NOMO-1 treated with DMSO at 0.1 percent for 48 hours (cell line): ENCODE data around the gene HES4.

ENCODE experiments used
- DNase-seq: peaks from one replicate; lab custom pipeline; 2025; ENCODE audit not compliant: unreplicated experiment; lab: John Stamatoyannopoulos, UW

HES4 gene

GRCh38 chr1:999725-1000356 lies at the start of gene HES4:
Gene HES4, minus strand, starts transcription at chr1:1000097. Its CDS starts 124 bp downstream, at chr1:999973.
- peak; percentile 61 for DNase-seq

DNA sequence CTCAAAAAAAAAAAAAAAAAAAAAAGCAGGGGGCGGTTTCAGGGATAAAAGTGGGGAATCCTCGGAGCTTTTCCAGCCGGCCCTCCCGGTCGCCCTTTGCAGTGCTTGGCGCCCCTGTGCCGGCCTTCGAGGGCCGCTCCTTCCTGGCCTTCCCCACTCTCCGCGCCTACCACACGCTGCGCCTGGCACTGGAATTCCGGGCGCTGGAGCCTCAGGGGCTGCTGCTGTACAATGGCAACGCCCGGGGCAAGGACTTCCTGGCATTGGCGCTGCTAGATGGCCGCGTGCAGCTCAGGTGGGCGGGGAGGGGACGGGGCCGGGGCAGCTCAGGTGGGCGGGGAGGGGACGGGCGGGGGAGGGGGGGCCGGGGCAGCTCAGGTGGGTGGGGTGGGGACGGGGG lies 48.9 kb upstream of the HES4 start:
- no peak for DNase-seq

- no peak for DNase-seq
Observed at GRCh38 chr1:1047963-1048362, 48.1 kb upstream of the HES4 start.

DNA sequence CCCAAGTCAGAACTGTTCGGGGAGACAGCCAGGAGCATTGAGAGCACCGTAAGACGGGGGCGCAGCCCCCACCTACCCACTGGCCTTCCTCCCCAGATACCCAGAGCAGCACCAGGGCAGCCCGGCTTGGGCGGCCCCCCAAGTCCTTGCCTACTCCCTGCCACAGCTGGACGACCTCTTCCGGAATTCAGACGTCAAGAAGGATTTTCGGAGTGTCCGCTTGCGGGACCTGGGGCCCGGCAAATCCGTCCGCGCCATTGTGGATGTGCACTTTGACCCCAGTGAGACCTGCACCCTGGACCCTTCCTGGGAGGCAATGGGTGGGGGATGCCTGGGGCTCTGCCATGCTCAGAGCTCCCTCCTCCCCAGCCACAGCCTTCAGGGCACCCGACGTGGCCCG lies 47.5 kb upstream of the HES4 start:
- no peak for DNase-seq

GRCh38 chr1:1046767-1047166 lies 46.9 kb upstream of the HES4 start:
- DNase-seq = no peak

- DNase-seq = no peak
Observed at GRCh38 chr1:1046243-1046642, 46.3 kb upstream of the HES4 start.

DNA sequence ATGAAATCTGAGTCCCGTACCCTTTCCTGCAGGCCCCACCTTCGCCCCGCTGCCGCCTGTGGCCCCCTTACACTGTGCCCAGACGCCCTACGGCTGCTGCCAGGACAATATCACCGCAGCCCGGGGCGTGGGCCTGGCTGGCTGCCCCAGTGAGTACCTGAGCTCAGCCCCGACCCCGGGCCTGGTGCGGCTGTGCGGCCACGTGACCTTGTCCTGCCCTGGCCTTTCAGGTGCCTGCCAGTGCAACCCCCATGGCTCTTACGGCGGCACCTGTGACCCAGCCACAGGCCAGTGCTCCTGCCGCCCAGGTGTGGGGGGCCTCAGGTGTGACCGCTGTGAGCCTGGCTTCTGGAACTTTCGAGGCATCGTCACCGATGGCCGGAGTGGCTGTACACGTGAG lies 45.2 kb upstream of the HES4 start:
- no peak for DNase-seq

DNA sequence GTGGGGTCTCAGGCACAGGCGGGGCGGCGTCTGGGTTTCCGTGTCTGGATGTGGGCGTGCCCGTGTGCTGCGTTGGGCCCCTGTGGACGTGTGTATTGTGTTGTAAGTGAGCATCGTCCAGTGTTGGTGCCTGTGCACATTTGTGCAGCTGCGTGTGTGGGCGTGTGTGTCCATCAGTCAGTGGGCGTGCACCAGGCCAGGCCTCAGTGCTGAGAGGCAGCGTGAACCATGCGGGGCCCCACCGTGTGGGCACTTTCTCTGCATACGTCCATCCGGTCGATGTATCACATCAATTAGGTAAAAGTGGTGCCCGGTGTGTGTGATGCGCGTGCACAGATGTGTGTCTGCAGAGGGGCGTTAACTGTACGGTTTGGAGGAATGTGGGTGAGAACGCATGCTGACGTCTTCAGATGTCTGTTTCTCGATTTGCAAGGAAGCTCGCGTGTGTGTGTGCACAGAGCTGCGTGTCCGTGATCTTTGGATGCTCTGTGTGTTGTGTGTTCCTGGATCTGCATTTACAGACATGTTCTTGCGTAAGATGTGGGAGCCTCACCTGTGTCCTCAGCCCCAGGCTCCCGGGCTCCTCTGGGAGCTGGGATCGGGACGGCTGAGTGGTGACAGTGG lies 44.7 kb upstream of the HES4 start:
- DNase-seq = no peak

DNA sequence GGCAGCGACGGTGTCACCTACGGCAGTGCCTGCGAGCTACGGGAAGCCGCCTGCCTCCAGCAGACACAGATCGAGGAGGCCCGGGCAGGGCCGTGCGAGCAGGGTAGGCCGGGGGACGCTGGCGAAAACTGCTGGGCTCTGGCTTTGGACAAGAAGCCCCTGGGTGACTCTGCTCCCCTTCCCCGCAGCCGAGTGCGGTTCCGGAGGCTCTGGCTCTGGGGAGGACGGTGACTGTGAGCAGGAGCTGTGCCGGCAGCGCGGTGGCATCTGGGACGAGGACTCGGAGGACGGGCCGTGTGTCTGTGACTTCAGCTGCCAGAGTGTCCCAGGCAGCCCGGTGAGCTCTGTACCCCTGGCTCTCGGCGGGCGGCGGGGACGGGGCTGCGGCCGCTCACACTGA lies 44.0 kb upstream of the HES4 start:
- DNase-seq = no peak

DNA sequence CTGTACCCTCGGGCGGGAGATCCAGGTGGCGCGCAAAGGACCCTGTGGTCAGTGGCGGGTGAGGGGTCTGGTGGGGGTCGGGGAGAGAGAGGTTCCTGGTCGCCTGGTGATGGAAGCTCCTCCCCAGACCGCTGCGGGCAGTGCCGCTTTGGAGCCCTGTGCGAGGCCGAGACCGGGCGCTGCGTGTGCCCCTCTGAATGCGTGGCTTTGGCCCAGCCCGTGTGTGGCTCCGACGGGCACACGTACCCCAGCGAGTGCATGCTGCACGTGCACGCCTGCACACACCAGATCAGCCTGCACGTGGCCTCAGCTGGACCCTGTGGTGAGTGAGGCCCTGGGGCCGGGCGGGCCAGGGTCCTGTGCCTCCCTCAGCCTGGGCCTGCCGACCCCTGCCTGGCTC lies 43.5 kb upstream of the HES4 start:
- no peak for DNase-seq

DNA sequence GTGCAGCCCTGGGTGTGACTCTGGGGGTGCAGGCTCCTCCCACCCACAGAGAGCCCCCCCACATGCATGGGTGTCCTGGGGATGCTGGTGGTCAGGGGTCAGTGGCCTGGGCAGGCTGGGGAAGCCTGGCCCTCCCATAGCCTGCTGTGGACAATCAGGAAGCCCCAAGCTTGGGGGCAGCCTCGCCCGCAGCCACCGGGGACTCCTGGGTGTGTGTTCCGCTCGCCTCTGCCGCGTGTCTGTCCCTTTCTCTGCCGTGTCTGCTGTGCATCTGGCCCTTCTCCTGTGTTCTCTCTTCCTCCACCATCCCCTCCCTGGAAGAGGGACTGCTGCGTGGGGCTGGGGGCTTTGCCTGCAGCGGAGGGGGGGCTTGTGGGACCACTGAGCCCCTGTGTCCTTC lies 42.9 kb upstream of the HES4 start:
- DNase-seq = no peak

DNA sequence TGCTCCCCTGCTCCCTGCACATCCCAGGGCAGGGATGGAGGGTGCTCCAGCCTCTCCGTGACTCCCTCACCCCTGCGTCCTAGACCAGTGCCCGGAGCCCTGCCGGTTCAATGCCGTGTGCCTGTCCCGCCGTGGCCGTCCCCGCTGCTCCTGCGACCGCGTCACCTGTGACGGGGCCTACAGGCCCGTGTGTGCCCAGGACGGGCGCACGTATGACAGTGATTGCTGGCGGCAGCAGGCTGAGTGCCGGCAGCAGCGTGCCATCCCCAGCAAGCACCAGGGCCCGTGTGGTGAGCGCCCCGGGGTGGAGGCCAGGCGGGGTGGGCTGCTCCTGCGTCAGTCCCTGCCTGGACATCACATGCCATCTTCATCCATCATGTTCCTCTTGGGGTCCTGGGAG lies 42.0 kb upstream of the HES4 start:
- no peak for DNase-seq

- DNase-seq = no peak
Observed at GRCh38 chr1:1041092-1041523, 41.2 kb upstream of the HES4 start.

- peak; percentile 43 for DNase-seq
Observed at GRCh38 chr1:1040004-1040991, 40.4 kb upstream of the HES4 start.

DNA sequence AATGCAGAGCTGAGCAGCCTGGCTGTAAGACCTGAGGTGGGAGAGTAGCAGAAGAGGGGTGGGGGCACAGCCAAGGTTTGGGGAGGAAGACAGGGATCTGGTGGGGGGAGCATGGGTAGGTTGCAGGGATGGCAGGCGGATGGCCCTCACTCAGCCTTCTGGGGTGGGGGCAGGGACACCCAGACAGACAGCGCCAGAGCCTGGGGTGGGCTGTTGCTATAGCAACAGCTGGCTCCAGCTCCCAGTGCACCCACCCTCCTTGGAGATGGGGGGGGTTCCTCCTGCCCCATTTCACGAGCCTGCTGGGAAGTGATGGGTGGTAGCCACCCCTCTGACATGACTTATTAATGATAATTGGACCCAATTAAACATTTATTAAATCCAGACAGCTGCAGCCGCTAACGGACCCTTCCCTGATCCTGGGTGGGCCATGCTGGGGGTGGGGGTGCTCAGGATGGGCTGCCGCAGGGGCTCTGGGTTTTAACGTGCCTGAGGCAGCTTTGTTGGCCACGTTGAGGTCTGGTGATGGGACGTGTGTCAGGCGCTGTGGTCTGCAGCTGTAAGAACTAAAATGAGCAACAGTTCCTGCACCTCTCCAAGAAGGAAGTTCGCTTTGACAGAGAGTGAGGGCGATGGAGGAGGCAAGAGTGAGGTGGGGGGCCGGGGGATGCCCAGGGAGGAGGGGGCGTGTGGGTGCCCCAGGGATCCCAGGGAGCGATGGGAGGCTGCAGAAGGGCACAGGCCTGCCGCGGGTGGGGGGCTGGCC lies 39.4 kb upstream of the HES4 start:
- DNase-seq = peak; percentile 57

DNA sequence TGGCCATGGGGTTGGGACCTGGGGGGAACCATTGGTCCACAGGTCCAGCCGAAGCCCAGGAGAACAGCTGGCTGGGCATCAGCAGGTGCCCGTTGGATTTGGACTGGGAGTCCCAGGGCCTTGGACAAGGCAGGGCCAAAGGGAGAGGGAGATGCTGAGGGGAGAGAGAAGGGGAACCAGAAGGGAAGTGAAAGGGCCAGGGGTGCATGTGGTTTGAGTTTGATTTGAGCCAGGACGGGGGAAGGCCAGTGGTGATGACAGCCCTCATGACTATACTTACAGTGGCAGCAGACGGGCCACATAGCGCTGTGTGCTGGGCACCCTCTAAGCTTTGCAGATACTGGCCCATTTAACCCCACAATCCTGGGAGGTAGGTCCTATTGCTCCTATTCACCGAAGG lies 38.8 kb upstream of the HES4 start:
- peak; percentile 91 for DNase-seq

DNA sequence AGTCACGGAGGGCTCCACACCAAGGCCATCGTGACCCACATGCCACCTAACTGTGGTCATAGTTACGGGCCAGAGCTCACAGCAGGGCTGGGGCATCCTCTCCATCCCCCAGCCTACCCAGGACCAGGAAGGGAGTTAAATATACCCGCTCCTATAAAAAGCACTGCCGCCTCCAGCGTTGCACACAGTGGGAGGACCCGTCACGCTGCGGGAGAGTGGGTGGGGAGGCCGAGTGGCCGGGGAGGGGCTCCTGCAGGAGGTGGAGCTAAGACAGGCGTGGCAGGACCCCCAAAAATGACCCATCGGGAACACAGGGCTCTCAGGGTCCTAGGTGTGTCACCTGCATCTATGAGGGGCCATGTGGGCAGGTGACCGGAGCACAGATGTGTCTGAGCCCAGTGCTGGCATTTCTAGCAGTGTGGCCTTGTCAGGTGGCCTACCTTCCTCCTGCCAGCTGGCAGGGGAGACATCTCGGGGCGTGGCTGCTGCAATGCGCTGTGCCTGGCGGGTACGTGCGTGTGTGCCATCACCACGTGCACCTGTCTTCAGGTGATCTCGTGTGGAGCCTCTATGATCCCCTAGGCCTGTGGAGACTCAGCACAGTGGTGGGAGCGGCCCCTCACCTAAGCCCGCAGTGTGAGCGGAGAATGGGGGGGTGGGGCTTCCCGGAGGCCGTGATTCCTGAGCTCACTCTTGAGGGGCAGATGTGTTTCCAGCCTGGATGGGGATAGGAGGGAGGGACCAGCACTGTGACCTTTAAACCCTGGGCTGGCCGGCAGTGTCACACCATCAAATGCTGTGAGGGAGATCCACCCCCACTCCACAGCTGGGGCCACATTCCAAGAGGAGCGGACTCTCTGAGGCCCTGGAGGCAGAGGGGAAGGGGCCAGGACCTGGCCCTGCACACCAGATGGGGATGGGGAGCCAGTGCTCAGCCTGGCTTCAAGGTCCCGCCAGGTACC lies 37.8 kb upstream of the HES4 start:
- no peak for DNase-seq

DNA sequence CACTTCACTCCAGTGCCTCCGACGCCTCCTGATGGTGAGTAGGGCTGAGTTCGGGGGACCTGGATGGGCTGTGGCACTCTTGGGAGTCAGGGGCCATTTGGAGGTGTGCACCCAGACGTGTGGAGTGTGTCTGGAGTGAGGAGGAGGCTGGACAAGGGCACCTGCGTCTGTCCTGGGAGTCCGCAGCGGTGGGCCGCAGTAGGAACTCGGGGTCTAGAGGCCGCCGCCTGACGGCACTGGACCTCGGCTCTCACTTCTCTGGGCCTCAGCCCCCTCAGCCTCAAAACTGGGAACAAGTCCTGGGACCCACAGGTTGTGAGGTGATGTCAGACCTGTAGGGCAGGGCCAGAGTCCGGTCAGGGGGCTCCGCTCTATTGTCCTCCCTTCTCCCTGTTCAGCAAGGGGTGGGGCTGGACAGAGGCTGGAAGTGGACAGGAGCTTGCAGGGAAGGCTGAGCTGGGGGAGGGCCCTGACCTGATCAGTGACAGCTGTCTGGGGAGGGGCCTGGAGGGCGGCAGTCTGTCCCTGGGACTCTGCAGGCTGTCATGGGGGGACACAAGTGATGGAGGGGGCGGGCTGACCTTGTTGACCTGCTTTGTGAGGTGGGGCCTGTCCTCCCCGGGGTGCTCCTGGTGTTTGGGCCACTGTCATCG lies 35.5 kb upstream of the HES4 start:
- no peak for DNase-seq

- no peak for DNase-seq
Observed at GRCh38 chr1:1034439-1034781, 34.5 kb upstream of the HES4 start.
